T-helper 2 cell treated with Interferon-gamma antibody and Interleukin-4, amounts not matched to agents 5 μg/mL and 100 μg/mL, for 36 hours (primary cell): ENCODE results near the gene OSBPL10.

Source experiments
- DNase-seq: peaks from one replicate; pipeline ENCODE4 v3.0.0; 2021; ENCODE audit warnings: low spot score
- H3K27ac Mint-ChIP-seq: one replicate; pipeline ENCODE4 v1.8.0; 2021; ENCODE audit warnings: mild to moderate bottlenecking, mixed read lengths
- H3K27me3 Mint-ChIP-seq: one replicate; pipeline ENCODE4 v1.8.0; 2021; ENCODE audit warnings: low read depth, mixed read lengths
- H3K36me3 Mint-ChIP-seq: one replicate; pipeline ENCODE4 v1.8.0; 2021; ENCODE audit warnings: low read depth, mixed read lengths
- H3K4me1 Mint-ChIP-seq: one replicate; pipeline ENCODE4 v1.8.0; 2021; ENCODE audit warnings: low read depth, mixed read lengths
- H3K4me3 Mint-ChIP-seq: one replicate; pipeline ENCODE4 v1.8.0; 2022; ENCODE audit warnings: mild to moderate bottlenecking, moderate library complexity, mixed read lengths
- H3K9me3 Mint-ChIP-seq: one replicate; pipeline ENCODE4 v1.8.0; 2021; ENCODE audit warnings: mixed read lengths

OSBPL10 gene

DNA sequence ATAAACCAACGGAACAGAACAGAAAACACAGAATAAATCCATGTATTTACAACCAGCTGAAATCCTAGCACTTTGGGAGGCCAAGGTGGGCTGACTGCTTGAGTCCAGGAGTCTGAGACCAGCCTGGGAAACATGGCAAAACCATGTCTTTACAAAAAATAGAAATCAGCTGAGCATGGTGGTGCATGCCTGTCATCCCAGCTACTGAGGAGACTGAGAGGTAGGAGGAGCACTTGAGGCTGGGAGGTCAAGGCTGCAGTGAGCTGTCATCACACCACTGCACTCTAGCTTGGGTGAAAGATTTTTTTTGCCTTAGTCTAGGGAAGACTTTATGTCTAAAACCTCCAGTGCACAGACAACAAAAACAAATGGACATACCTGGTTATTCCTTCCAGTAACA is 327.6 kb downstream of the OSBPL10 start:
- Mint-ChIP-seq H3K36me3 (peaks cover 56% of the 10 kb centered on the region), H3K27me3 (no peaks in the 10 kb centered on the region), H3K4me1 (no peaks in the 10 kb centered on the region), H3K9me3 (peaks cover 93% of the 10 kb centered on the region), H3K27ac (no peak overlapping the region), H3K4me3 (no peak overlapping the region)
- no peak for DNase-seq

DNA sequence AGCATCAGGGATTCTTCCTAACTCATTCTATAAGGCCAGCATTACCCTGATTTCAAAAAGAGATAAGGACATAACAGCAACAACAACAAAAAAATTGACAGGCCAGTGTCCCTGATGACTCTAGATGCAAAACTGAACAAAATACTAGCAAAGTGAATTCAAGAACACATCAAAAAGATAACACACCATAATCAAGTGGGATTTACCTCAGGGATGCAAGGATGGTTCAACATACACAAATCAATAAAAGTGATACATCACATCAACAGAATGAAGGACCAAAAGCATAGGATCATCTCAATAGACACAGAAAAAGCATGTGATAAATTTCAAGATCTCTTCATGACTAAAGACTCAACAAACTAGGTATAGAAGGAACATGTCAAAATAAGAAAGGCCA is 328.8 kb downstream of the OSBPL10 start:
- no peak for DNase-seq
- no peaks in the 10 kb centered on the region for H3K4me1 Mint-ChIP-seq
- H3K27me3 Mint-ChIP-seq: no peaks in the 10 kb centered on the region
- no peak overlapping the region for H3K27ac Mint-ChIP-seq
- H3K9me3 Mint-ChIP-seq: peaks cover 90% of the 10 kb centered on the region
- H3K4me3 Mint-ChIP-seq: no peak overlapping the region
- peaks cover 64% of the 10 kb centered on the region for H3K36me3 Mint-ChIP-seq

DNA sequence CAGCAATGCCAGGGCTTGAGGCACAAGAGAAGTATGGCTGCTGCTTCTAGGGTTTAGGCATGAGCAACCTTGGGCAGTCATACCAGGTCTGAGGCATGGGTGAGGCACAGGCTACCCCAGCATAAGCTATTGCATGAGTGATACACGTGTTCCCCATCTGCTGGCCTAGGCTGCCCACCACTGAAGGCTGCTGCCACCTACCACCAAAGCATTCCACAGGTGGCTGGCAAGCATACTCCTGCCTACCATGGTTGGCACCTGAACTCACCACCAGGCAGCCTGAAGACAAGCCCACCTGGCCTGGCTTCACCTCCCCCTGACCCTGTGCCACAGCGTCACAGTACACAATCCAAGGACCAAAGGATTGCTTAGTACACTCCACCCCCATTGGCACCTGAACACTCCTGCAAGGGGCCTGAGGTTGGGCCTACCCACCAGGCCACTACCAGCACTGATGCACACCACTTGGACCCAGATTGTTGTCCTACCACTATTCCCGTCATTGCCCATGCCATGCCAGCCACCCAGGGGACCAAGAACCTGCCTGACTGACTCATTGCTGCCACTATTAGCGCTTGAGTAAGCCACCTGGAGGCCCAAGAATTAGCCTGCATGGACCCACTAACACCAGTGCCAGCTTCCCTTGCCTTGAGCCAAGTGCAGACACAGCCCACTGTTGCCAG is 332.6 kb downstream of the OSBPL10 start:
- Mint-ChIP-seq H3K4me3 (no peak overlapping the region), H3K27me3 (no peaks in the 10 kb centered on the region), H3K27ac (no peak overlapping the region), H3K36me3 (peaks cover 75% of the 10 kb centered on the region), H3K4me1 (no peaks in the 10 kb centered on the region), H3K9me3 (peaks cover 83% of the 10 kb centered on the region)
- no peak for DNase-seq

DNA sequence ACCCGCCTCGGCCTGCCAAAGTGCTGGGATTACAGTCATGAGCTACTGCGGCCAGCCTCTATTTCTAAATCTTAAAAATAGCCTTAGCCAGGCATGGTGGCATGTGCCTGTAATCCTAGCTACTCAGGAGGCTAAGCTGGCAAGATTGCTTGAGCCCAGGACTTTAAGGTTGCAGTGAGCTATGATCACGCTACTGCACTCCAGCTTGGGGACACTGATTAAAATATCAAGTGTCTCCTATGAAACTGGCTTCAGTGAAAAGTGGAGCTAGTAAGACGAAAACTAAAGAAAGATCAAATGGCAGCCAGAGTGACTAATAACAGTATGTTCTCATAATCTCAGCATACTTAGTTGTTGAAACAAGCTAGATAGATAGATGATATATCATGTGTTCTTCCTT is 335.8 kb downstream of the OSBPL10 start:
- DNase-seq: no peak
- Mint-ChIP-seq H3K36me3 (peaks cover 63% of the 10 kb centered on the region), H3K4me1 (no peaks in the 10 kb centered on the region), H3K4me3 (no peak overlapping the region), H3K9me3 (peaks cover 57% of the 10 kb centered on the region), H3K27me3 (no peaks in the 10 kb centered on the region), H3K27ac (no peak overlapping the region)

DNA sequence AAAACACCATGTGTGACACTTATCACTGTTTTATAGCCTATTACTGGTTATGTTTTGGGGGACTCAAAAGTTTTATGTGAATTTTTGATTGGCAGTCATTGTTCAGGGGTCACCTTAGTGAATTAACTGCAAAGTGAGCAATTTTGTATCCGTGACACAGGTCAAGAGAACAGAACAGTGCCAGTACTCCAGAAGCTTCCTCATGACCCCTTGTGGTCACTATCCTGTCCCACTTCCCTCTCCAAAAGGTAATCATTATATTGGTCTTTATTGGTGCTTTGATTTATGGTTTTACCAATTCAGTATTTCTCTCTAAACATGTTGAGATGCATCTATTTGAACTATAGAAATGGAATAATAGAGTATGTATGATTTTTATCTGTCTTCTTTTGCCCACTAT is 341.2 kb downstream of the OSBPL10 start:
- H3K4me3 Mint-ChIP-seq: no peak overlapping the region
- no peak overlapping the region for H3K27ac Mint-ChIP-seq
- peaks cover 48% of the 10 kb centered on the region for H3K36me3 Mint-ChIP-seq
- H3K9me3 Mint-ChIP-seq: peaks cover 10% of the 10 kb centered on the region
- H3K27me3 Mint-ChIP-seq: no peaks in the 10 kb centered on the region
- no peak for DNase-seq
- peaks cover 26% of the 10 kb centered on the region for H3K4me1 Mint-ChIP-seq

DNA sequence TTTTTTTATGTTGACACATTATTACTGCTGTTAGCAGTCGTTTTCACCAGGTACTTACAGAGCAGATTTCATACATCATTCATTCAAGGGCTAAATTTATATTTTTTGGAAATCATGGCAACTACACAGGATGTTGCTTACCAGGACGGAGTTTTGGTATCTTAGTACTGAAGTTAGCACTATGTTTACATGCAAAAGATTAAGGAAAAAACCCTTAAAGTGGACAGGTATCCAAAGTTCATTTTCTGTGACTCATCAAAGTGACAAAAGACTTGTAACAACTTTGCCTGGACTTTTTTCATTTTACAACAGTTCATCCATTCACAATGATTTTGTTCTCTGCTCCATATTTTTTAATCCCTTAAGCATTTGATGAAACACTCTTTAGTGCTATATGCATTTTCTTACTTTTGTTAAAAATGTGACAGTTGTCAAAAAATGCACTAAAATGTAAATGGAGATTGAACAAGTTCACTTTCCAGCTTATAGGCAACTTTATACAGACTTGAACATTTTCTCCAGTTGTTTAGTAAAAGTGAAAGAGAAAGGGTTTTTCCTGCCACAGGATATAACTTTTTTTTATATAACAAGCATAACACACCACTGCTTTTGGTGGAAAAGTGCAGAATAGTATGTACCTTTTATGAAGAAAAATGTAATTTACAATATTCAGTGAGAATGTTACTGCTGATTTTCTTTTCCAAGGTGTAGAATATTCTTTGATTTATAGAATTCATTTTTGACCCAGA is 344.2 kb downstream of the OSBPL10 start:
- no peak for DNase-seq

DNA sequence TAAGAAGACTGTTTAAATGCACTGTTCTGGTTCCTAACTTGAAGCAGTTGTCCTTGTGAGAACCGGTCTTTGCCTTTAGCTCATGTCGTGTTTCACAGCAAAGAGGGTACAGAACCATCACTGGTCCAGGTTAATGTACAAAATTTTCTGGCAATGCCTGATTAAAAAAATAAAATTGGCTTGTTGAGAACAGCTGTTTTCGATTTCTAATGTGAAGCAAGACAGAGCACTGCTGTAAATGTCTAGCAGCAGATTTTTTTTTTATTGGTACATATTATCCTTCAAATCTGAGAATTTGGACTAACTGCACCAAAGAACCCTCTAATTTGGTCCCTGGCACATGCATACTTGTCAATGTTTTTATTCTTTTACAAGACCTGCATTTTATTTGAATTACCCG is 345.0 kb downstream of the OSBPL10 start:
- no peak for DNase-seq
- no peaks in the 10 kb centered on the region for H3K27me3 Mint-ChIP-seq
- peaks cover 29% of the 10 kb centered on the region for H3K4me1 Mint-ChIP-seq
- peaks cover 58% of the 10 kb centered on the region for H3K36me3 Mint-ChIP-seq
- peak overlapping the region; percentile 58 for H3K4me3 Mint-ChIP-seq
- H3K9me3 Mint-ChIP-seq: no peaks in the 10 kb centered on the region
- peak overlapping the region; percentile 76 for H3K27ac Mint-ChIP-seq

More for the DNA sequence above, 344.2 kb downstream of the OSBPL10 start:
- peak overlapping the region; percentile 80 for H3K27ac Mint-ChIP-seq
- H3K4me3 Mint-ChIP-seq: peak overlapping the region; percentile 59
- H3K4me1 Mint-ChIP-seq: peaks cover 29% of the 10 kb centered on the region
- H3K9me3 Mint-ChIP-seq: no peaks in the 10 kb centered on the region
- H3K36me3 Mint-ChIP-seq: peaks cover 51% of the 10 kb centered on the region
- H3K27me3 Mint-ChIP-seq: no peaks in the 10 kb centered on the region

DNA sequence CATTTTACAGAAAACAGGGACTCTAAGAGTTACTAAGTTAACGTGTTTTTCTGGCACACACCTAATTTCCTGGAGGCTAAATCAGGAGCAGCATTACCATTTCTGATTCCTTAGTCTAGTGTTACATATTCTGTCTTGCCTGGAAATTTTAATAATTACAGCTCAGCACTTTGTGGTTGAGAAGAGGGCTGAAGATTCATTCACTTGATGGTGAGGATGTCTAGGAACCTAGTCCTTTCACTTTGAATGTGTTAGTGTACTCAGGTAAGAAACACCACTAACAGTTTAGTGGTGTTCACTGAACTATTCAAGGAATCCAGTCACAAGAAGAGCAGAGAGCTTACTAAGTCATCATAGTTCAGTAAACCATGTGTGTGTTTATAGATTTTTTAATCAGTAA is 345.5 kb downstream of the OSBPL10 start:
- Mint-ChIP-seq H3K4me1 (peaks cover 29% of the 10 kb centered on the region), H3K4me3 (peak overlapping the region; percentile 58), H3K9me3 (no peaks in the 10 kb centered on the region), H3K27ac (peak overlapping the region; percentile 76), H3K36me3 (peaks cover 59% of the 10 kb centered on the region), H3K27me3 (no peaks in the 10 kb centered on the region)
- no peak for DNase-seq

DNA sequence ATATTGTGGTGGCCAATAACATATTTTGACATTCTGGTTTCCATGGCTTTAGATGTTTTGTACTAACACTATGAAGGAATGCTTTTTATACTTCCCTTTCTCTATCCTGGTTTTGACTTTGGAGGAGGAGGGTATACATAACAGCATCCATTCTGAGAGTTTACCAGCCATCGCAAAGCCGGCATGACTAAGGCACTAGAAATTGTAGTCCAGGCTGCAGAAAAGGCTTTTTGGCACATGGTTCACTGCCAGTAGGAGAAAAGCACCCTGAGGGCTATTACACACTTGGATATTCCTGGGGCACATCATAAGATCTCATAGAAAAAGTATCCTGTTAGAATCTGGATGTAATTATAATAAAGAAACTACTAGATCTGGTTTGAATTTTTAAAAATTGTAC is 346.6 kb downstream of the OSBPL10 start:
- DNase-seq: no peak
- Mint-ChIP-seq H3K9me3 (no peaks in the 10 kb centered on the region), H3K27me3 (no peaks in the 10 kb centered on the region), H3K4me1 (peaks cover 31% of the 10 kb centered on the region), H3K36me3 (peaks cover 66% of the 10 kb centered on the region), H3K4me3 (no peak overlapping the region), H3K27ac (no peak overlapping the region)

DNA sequence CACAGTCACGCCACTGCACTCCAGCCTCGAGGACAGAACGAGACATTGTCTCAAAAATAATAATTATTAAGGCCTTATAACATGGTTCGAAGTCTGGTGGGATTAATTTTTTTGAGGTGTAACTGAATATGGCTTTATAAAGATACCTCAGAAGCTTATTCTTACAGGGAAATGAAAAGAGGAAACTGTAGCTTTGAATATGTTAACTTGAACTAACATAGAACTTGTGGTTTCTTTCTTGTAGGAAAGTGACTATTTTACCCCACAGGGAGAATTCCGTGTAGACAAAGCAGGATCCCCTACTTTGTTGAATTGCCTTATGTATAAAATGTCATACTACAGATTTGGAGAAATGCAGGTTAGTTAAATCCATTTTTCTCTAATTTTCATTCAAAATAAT is 352.0 kb downstream of the OSBPL10 start:
- no peak for DNase-seq
- H3K27ac Mint-ChIP-seq: no peak overlapping the region
- no peaks in the 10 kb centered on the region for H3K27me3 Mint-ChIP-seq
- H3K9me3 Mint-ChIP-seq: no peaks in the 10 kb centered on the region
- peaks cover 76% of the 10 kb centered on the region for H3K36me3 Mint-ChIP-seq
- peaks cover 8% of the 10 kb centered on the region for H3K4me1 Mint-ChIP-seq
- H3K4me3 Mint-ChIP-seq: no peak overlapping the region

DNA sequence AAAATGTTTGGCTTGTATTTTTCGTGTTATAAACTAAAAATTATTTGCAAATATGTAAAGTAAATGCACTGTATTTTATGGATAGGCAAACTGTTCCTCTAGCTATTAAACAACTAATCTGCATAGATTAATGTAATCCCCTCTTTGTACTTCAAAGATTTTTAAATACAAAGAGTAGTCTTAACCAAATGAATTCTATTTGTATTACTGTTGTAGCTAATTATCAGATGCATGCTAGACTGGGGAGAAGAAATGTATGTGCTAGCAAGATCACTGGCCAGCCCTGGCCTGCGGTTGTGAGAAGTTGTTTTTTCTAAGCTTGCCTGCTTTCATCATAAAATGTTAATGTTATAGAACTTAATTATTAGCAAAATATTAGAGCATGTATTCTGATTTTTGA is 355.7 kb downstream of the OSBPL10 start:
- Mint-ChIP-seq H3K4me3 (no peak overlapping the region), H3K4me1 (peaks cover 22% of the 10 kb centered on the region), H3K9me3 (no peaks in the 10 kb centered on the region), H3K27me3 (no peaks in the 10 kb centered on the region), H3K36me3 (peaks cover 69% of the 10 kb centered on the region), H3K27ac (no peak overlapping the region)
- no peak for DNase-seq

DNA sequence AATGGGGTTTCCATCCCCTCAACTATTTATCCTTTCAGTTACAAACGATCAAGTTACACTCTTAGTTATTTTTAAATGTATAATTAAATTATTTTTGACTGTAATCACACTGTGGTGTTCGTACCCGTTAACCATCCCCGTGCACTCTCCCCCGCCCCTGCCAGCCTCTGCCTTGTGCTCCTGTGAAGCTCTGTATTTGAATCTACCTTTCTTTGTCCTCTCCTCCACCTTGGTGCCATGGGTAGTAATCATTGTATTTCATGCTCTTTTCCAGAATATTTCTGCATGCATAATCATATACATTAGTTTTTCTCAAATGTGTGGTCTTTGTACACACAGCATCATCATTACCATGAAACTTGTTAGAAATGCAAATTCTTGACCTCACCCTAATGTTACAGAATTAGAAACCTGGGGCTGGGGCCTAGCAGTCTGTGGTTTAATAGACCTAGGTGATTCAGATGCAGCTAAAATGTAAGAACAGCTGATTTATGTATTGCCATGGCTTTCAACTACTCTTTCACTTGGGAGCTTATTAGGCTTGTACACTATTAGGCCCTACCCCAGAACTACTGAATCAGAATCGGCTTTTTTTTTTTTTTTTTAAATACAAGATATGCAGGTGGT is 356.9 kb downstream of the OSBPL10 start:
- H3K27ac Mint-ChIP-seq: no peak overlapping the region
- peaks cover 64% of the 10 kb centered on the region for H3K36me3 Mint-ChIP-seq
- no peaks in the 10 kb centered on the region for H3K9me3 Mint-ChIP-seq

DNA sequence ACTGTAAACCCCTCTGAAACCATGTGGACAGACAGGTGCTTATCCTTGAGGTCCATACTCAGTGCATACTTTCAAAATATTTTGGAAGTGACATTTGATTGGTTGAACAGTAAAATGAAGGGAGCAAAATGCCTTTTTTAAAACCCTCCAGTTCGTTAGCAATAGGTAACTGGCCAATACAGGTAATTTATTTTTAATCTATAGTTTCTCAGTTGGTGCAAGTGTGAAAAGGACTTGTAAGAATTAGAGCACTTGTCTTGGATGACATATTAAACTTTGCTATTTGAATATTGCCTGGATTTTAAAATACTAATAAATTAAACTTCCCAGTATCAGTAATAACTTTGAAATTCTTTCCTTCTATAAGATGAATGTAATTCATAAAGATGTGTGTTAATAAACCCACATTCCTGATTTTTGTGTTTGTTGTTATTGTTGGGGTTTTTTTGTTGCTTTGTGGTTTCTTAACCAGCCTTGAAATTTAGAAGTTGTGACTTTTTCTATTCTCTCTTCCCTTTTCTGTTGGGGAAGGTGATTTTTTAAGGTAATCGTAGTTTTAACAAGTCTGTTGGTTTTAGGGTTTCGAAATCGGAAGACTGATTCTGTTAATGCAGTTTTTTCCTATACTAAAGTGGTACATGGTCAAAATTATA is 358.3 kb downstream of the OSBPL10 start:
- H3K9me3 Mint-ChIP-seq: no peaks in the 10 kb centered on the region

More for the DNA sequence above, 356.9 kb downstream of the OSBPL10 start:
- peaks cover 22% of the 10 kb centered on the region for H3K4me1 Mint-ChIP-seq
- no peak for DNase-seq
- H3K27me3 Mint-ChIP-seq: no peaks in the 10 kb centered on the region
- H3K4me3 Mint-ChIP-seq: no peak overlapping the region

DNA sequence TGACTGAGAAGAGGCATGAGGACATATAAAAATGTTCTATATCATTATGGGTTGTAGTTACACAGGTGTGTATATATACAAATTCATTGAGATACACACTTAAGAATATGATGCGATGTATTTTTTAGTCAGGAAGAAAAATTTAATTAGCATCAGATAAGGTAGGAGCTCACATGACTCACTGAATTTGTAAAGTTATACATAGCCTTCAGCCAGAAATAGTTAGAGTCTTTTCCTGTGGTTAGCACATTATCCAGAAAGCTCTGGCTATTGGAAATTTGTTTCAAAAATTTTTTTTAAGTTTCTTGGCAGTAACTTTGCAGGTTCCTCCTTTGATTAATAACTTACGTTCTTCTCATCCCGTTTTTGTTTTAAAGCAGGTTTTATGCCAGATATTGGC is 359.7 kb downstream of the OSBPL10 start:
- Mint-ChIP-seq H3K4me1 (peaks cover 20% of the 10 kb centered on the region), H3K4me3 (no peak overlapping the region), H3K27ac (no peak overlapping the region), H3K36me3 (peaks cover 57% of the 10 kb centered on the region), H3K27me3 (no peaks in the 10 kb centered on the region), H3K9me3 (no peaks in the 10 kb centered on the region)
- no peak for DNase-seq

More for the DNA sequence above, 358.3 kb downstream of the OSBPL10 start:
- Mint-ChIP-seq H3K4me3 (no peak overlapping the region), H3K36me3 (peaks cover 61% of the 10 kb centered on the region), H3K27ac (no peak overlapping the region), H3K4me1 (peaks cover 17% of the 10 kb centered on the region), H3K27me3 (no peaks in the 10 kb centered on the region)
- no peak for DNase-seq
